Right lobe of liver (tissue), 4 donors: Measurements from ENCODE around the gene SNX3.

Experiments used
- CTCF ChIP-seq, 4 donors: fragments of 200-600 bp in 3 of 4; fragments of 450-650 bp in 1 of 4; IDR thresholded peaks; one replicate each; pipeline versions ENCODE4 v1.5.1 to v1.8.0; 2016 to 2022; ENCODE audit warnings: antibody characterized with exemption in 4 of 4, mild to moderate bottlenecking in 2 of 4
- POLR2A ChIP-seq: fragments of 450-650 bp; IDR thresholded peaks from one replicate; pipeline ENCODE4 v1.6.1; 2017; ENCODE audit warnings: antibody characterized with exemption, mild to moderate bottlenecking
- donor health status: DM: no; HTN: no; CAD: no.
- donor health status: DM: no; HTN: no; CAD: no.
- donor health status: DM: no; HTN: yes; CAD: no.

- TF ChIP-seq POLR2A: no peak
- no peak for TF ChIP-seq CTCF (IDR thresholded peaks at IDR 0.05)
Observed at GRCh38 chr6:108171291-108171917, 89.4 kb downstream of the SNX3 start.
